ENCODE data around the gene NFS1.
"Not testable (repeated sequence)": the region's sequence is repeated elsewhere in the genome, so short reads cannot be mapped to it uniquely, and the experiment has no call there.

The NFS1 gene

GRCh38 chr20:35699127-35699956, at the start of gene NFS1, which contains the start of gene ROMO1:
Gene NFS1 (minus strand): TSS chr20:35699352. CDS start chr20:35699288, 64 bp downstream.
Gene ROMO1 (plus strand): TSS chr20:35699405. CDS start chr20:35699633, 228 bp downstream.
- peak; percentile 66 for DNase-seq

GRCh38 chr20:35744492-35744841, 45.3 kb upstream of the NFS1 start:
- not testable (repeated sequence) for DNase-seq

GRCh38 chr20:35743693-35744491, 44.7 kb upstream of the NFS1 start:
- no peak for DNase-seq

- no peak for DNase-seq
Measured at GRCh38 chr20:35742741-35743523, 43.8 kb upstream of the NFS1 start.

- DNase-seq = peak; percentile 99
Measured at GRCh38 chr20:35741892-35742740, 43.0 kb upstream of the NFS1 start, which contains the start of gene RBM39. Gene RBM39 (minus strand): TSS chr20:35742260. CDS start chr20:35740874, 1,386 bp downstream.

- no peak for DNase-seq
Measured at GRCh38 chr20:35739294-35740163, 40.4 kb upstream of the NFS1 start.

- DNase-seq = no peak
Measured at GRCh38 chr20:35738410-35739179, 39.4 kb upstream of the NFS1 start.

- DNase-seq = no peak
Measured at GRCh38 chr20:35737865-35738333, 38.7 kb upstream of the NFS1 start.

- DNase-seq = no peak
Measured at GRCh38 chr20:35735826-35736470, 36.8 kb upstream of the NFS1 start.

- no peak for DNase-seq
Measured at GRCh38 chr20:35734777-35735649, 35.9 kb upstream of the NFS1 start.

GRCh38 chr20:35734374-35734773, 35.2 kb upstream of the NFS1 start:
- no peak for DNase-seq

GRCh38 chr20:35732644-35732982, 33.5 kb upstream of the NFS1 start:
- DNase-seq = no peak

GRCh38 chr20:35731862-35732643, 32.9 kb upstream of the NFS1 start:
- no peak for DNase-seq

- no peak for DNase-seq
Measured at GRCh38 chr20:35731469-35731788, 32.3 kb upstream of the NFS1 start.

GRCh38 chr20:35730583-35731468, 31.7 kb upstream of the NFS1 start:
- no peak for DNase-seq

GRCh38 chr20:35729836-35730582, 30.9 kb upstream of the NFS1 start:
- no peak for DNase-seq

Data from NCI-H1694 (cell line).